SJCRH30 (cell line): ENCODE measurements around the gene USP5. TPM values are rescaled to one million over a fixed set of nuclear protein-coding genes. Genes with fewer than 3 reads are reported as not detected.

Source experiments
- DNase-seq, 2 experiments: peaks; one replicate each; pipeline ENCODE4 v3.0.0-alpha.2; 2015 to 2020
- H3K27ac ChIP-seq: fragments of 250-450 bp; sonication (Bioruptor Pico); 2 replicates; pipeline ENCODE4 v1.5.1; 2020; ENCODE audit warnings: mild to moderate bottlenecking, moderate library complexity
- H3K27me3 ChIP-seq: fragments of 250-450 bp; sonication (Bioruptor Pico); 2 replicates; pipeline ENCODE4 v1.5.1; 2020; ENCODE audit warnings: mild to moderate bottlenecking, moderate library complexity
- H3K36me3 ChIP-seq: fragments of 250-450 bp; sonication (Bioruptor Pico); 2 replicates; pipeline ENCODE4 v1.5.1; 2020; ENCODE audit warnings: mild to moderate bottlenecking, moderate library complexity
- H3K4me1 ChIP-seq: fragments of 250-450 bp; sonication (Bioruptor Pico); 2 replicates; pipeline ENCODE4 v1.5.1; 2020; ENCODE audit warnings: mild to moderate bottlenecking, moderate library complexity
- H3K4me3 ChIP-seq: fragments of 250-450 bp; sonication (Bioruptor Pico); 2 replicates; pipeline ENCODE4 v1.5.1; 2020; ENCODE audit warnings: mild to moderate bottlenecking, moderate library complexity
- H3K9me3 ChIP-seq: fragments of 250-450 bp; sonication (Bioruptor Pico); replicated peaks from 2 replicates; pipeline ENCODE4 v1.5.1; 2020; ENCODE audit warnings: mild to moderate bottlenecking, moderate library complexity
- total RNA-seq: library from RNA; depleted of rRNA; stranded (reverse); fragments of >200 nt; shearing (Covaris generic); gene quantifications from 2 replicates; pipeline ENCODE4 v1.2.3, GENCODE V29; 2014

USP5 gene
- total RNA-seq, 1 experiment from 2014 or later = 76.7 TPM

DNA sequence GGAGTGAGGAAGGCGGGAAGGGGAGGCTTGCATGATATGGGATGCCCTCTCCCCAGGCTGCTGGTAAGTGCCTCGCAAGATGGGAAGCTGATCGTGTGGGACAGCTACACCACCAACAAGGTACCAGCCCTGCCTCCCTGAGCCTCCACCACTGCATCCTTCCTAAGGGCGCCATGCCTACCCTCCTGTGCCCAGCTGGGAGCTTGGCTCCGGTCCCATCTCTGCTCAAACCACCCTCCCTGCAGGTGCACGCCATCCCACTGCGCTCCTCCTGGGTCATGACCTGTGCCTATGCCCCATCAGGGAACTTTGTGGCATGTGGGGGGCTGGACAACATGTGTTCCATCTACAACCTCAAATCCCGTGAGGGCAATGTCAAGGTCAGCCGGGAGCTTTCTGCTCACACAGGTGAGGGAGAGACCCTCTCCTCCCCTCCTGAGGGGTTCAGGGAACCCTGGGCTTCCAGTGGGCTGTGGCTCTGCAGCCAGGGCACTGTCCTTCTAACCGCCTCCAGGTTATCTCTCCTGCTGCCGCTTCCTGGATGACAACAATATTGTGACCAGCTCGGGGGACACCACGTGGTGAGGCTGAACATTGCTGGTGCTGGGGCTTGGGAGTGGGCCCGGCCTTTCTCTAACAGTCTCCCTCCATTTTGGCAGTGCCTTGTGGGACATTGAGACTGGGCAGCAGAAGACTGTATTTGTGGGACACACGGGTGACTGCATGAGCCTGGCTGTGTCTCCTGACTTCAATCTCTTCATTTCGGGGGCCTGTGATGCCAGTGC lies 8.6 kb upstream of the USP5 start:
- H3K27me3 ChIP-seq = no peaks in the 10 kb centered on the region
- H3K36me3 ChIP-seq = peaks cover 32% of the 10 kb centered on the region
- H3K4me3 ChIP-seq = no peak overlapping the region
- DNase-seq = no peak
- H3K4me1 ChIP-seq = peaks cover 22% of the 10 kb centered on the region
- no peak overlapping the region for H3K27ac ChIP-seq
- no peaks in the 10 kb centered on the region for H3K9me3 ChIP-seq

DNA sequence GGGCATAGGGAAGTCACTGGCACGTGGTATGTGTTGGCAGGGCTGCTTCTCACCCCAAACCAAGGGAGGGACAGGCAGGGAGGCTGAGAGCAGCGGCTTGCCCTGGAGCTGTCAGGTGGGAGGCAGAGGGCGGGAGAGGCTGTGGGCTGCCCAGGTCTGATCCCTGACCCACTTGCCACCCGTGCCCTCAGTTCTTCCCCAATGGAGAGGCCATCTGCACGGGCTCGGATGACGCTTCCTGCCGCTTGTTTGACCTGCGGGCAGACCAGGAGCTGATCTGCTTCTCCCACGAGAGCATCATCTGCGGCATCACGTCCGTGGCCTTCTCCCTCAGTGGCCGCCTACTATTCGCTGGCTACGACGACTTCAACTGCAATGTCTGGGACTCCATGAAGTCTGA lies 6.6 kb upstream of the USP5 start:
- Histone ChIP-seq H3K27ac (no peak overlapping the region), H3K9me3 (no peaks in the 10 kb centered on the region), H3K27me3 (no peaks in the 10 kb centered on the region), H3K4me1 (peaks cover 9% of the 10 kb centered on the region), H3K36me3 (peaks cover 41% of the 10 kb centered on the region), H3K4me3 (no peak overlapping the region)
- no peak for DNase-seq

DNA sequence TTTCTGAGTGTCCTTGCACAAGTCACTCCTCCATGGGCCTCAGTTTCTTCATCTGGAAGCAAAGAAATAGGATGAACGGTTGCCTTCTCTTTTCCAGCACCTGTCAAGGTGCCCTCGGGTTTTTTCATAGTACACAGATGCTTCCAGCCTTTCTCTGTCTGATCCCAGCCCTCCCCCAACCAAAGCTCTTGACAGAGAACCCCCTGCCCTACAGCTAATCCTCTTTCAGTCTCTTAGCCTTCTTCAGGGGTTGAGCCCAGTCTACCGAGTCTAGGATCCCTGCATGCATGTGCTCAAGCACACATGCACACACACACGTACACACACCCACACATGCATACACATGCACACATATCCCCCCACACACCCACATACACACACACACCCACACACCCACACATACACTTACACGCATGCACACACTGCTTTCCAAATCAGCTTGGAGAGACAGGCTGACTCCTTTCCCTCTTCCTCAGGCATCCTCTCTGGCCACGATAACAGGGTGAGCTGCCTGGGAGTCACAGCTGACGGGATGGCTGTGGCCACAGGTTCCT lies 5.6 kb upstream of the USP5 start:
- no peak for DNase-seq
- no peak overlapping the region for H3K4me3 ChIP-seq
- H3K27me3 ChIP-seq = no peaks in the 10 kb centered on the region
- H3K9me3 ChIP-seq = no peaks in the 10 kb centered on the region
- H3K4me1 ChIP-seq = peaks cover 2% of the 10 kb centered on the region
- peaks cover 41% of the 10 kb centered on the region for H3K36me3 ChIP-seq
- H3K27ac ChIP-seq = no peak overlapping the region

DNA sequence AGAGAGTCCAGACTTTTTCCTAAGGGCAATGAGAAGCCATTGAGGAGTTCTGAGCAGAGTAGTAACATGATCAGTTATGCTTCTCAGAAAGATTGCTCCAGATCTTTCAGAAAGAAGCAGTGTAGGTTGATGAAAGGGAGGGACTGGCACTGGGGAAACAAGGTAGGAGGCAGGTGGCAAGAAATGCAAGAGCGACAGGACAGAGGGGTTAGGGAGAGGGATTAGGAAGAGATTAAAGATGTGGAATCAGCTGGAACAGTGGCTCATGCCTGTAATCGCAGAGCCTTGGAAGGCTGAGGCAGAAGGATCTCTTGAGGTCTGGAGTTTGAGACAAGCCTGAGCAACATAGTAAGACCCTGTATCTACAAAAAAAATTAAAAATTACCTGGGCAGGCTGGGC lies 4.3 kb upstream of the USP5 start:
- Histone ChIP-seq H3K4me3 (no peak overlapping the region), H3K36me3 (peaks cover 41% of the 10 kb centered on the region), H3K27me3 (no peaks in the 10 kb centered on the region), H3K4me1 (no peaks in the 10 kb centered on the region), H3K9me3 (no peaks in the 10 kb centered on the region), H3K27ac (no peak overlapping the region)
- DNase-seq = no peak

DNA sequence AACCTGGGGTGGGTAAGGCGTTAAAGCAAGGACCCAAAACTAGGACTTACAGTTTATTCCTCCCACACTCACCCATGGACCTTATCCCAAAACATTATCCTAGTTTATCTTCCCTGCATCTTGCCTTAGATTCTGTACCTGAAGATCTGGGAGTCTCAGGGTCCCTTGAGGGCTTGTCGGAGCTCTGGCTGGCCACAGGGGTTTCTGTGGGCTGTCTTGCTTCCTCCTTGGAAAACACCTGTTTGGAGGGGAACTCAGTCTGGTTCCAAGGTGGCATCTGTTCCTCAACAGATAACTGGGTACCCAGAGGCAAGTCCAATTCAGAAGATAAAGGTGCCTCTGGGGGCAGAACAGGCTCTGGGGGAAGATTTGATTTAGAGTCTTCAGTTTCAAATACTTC lies 2.5 kb upstream of the USP5 start:
- Histone ChIP-seq H3K36me3 (peaks cover 37% of the 10 kb centered on the region), H3K4me3 (no peak overlapping the region)

DNA sequence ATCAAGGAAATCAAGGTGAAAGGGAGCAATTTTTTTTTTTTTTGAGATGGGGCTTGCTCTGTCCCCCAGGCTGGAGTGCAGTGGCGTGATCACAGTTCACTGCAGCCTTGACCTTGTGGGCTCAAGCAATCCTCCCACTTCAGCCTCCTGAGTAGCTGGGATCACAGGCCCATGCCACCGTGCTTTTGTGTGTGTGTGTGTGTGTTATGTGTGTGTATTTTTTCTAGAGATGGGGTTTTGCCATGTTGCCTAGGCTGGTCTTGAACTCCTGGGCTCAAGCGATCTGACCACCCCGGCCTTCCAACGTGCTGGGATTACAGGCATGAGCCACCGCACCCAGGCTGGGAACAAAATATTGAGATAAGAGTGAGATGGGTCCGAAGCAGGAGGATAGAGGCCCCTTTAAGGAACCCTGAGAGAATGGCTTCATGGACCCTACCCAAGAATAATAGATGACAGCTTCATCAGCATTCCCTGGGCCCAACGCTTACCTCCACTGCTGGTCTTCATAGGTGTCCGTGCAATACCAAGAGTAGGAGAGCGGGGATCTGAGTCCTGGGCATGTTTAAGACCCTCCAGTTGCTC lies 1.9 kb upstream of the USP5 start:
- DNase-seq = no peak
- Histone ChIP-seq H3K27ac (no peak overlapping the region), H3K9me3 (no peaks in the 10 kb centered on the region), H3K4me1 (peaks cover 8% of the 10 kb centered on the region), H3K36me3 (peaks cover 31% of the 10 kb centered on the region), H3K27me3 (no peaks in the 10 kb centered on the region), H3K4me3 (peak overlapping the region; percentile 81)

More for the DNA sequence above, 2.5 kb upstream of the USP5 start:
- Histone ChIP-seq H3K4me1 (peaks cover 8% of the 10 kb centered on the region), H3K9me3 (no peaks in the 10 kb centered on the region), H3K27me3 (no peaks in the 10 kb centered on the region), H3K27ac (no peak overlapping the region)
- no peak for DNase-seq

DNA sequence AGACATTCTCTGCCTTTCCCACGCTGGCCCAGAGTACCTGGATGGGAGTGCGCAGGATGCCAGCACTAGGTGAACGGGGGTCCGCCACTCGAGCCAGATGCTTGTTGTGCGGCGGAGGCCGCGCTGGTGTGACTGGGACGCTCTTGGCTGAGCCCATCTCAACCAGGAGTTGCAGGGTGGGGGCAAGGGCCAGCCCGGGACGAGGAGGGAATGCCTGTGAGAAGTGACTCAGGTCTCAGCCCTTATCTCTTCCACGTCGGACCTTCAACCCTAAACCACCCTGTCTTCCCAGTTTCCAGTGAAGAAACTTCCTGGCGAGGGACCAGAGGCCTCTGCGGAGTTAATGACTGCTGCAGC lies 1.2 kb upstream of the USP5 start:
- Histone ChIP-seq H3K27me3 (no peaks in the 10 kb centered on the region), H3K36me3 (peaks cover 31% of the 10 kb centered on the region), H3K4me1 (peaks cover 8% of the 10 kb centered on the region), H3K9me3 (no peaks in the 10 kb centered on the region), H3K4me3 (peak overlapping the region; percentile 81), H3K27ac (peak overlapping the region; percentile 97)
- DNase-seq = no peak

DNA sequence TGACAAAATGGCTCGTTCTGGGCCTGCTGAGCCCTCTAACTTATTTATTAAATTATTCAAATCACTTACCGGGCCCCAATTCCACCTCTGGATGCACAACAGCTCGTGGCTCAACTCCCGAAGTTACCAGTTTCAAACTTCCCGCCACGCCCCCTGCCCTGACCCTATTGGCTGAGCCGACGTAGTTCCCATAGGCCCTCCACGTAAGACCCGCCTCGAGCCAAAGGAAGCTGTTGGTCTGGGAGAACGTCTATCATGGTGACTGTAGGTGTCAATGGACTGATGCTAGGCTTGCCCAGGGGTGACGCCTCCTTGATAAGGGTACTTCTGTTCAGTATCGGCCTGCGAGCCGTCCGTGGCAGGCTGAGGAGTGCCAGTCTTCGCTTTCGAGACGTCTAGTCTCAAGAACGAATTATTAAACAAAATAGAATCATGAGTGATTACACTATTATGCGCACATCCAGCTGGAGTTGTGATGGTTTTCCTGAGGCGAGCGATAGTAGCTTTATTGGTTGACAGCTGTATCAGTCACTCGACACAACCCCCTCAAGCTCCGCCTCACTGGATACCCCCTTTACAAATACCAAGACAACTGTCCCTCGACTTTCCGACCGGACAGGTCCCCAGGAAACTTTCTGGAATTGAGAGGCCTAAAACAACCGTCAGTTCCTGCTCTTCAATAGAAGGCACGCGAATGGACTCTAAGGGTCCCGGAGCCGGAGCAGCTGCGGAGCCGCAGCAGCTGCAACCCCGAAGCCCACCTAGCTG lies 613 bp upstream of the USP5 start, which contains the start of gene CDCA3:
TSS of gene CDCA3 (minus strand) at position 134 of the 768 bp plus-strand sequence. CDS start 334 bp downstream, outside the sequence.
- Histone ChIP-seq H3K27ac (peak within 1 kb of the TSS; percentile 97), H3K4me3 (peak within 1 kb of the TSS; percentile 81), H3K4me1 (peaks cover 8% of the 10 kb centered on the region), H3K9me3 (no peaks in the 10 kb centered on the region), H3K27me3 (no peaks in the 10 kb centered on the region), H3K36me3 (peaks cover 25% of the 10 kb centered on the region)
- DNase-seq = peak; percentile 98 to 99

DNA sequence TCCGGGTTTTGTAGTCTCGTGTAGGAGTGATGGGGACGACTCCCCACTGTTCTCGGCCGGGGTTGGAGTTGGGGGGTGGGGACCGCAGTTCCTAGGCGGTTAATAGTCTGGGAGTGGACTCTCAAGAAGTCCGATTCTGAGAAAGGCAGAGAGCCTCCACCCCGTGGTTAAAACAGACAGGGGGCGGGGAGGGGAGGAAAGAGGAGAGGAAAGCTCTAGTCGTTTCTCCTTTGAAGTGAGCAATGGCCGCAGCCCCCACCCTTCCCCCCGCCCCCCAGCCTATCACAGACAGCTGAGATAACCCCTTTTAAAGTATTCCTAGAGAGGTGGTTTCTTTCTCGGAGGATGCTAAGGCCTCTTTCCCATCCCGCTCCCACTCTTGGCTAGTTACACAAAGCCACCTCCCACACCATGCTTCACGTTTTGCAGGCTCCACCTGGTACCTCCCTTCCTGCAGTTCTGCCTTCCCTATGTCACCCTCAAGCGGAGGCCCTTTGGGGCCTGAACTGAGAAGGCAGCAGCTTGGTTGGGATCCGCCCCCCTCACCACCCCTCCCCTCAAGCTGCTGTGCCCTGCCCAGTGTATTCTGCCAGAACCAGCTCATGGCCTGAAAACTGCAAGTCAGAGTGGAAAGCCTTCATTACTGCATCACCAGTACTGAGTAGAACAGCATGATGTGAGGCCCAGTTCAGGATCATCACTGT lies 853 bp downstream of the USP5 start:
- Histone ChIP-seq H3K4me1 (peaks cover 8% of the 10 kb centered on the region), H3K4me3 (peak overlapping the region; percentile 81), H3K27ac (peak overlapping the region; percentile 97), H3K36me3 (peaks cover 29% of the 10 kb centered on the region), H3K27me3 (no peaks in the 10 kb centered on the region), H3K9me3 (no peaks in the 10 kb centered on the region)
- DNase-seq = peak; percentile 57 to 63

DNA sequence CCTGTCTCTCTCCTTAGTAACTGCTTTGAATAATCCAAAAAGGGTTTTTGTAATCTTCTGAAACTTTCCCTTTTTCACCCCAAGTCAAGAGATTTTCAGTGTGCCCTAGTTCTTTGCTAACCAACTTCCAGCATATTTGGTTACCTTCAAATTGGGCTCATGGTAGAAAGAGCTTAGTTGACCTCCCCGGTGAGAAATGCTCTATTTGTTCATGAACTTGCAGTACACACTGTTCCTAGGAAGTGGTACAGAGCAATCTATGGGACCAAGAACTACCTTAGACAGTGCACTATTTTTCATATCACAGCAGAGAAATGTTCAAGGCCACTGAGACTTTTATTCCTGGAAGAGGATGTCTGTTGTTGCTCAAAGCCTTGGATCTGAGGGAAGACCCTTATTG lies 1.7 kb downstream of the USP5 start:
- DNase-seq = no peak
- no peak overlapping the region; the same call in 1 of the 2 replicates for H3K4me3 ChIP-seq
- peaks cover 8% of the 10 kb centered on the region for H3K4me1 ChIP-seq
- H3K27me3 ChIP-seq = no peaks in the 10 kb centered on the region
- no peak overlapping the region for H3K27ac ChIP-seq
- no peaks in the 10 kb centered on the region for H3K9me3 ChIP-seq
- H3K36me3 ChIP-seq = peaks cover 30% of the 10 kb centered on the region

DNA sequence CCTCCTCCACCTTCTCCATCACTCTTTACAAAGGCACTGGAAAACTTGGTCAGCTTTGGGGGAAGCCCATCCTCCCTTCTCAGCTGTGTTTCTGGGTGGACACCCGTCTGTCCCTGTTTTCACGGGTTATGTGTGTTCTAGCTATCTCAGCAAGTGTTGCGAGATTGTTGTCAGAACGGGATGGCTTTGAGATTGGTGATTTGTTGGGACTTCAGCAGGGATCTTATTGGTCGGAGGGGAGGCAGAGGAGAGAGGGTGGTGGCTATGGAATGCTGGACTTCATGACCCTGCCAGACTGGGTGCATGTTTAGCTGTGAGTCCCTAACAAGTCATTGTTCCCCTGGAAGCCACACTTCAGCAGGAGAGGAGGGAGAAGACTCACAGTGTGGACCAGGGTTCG lies 2.1 kb downstream of the USP5 start:
- H3K36me3 ChIP-seq = peaks cover 30% of the 10 kb centered on the region
- no peak for DNase-seq

DNA sequence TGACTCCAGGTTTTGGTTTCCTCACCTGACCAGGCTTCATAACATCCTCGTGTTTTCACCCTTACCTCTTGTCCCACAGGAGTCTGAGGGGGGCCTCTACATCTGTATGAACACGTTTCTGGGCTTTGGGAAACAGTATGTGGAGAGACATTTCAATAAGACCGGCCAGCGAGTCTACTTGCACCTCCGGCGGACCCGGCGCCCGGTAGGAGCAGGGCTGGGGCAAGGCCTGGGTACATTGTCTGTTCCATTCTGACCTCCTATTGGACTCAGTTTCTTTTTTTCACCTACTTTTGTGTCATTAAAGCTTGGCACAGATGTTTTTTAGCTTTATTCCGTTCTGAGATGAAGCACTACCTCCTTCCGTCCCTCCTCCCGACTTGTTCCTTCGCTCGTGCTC lies 3.4 kb downstream of the USP5 start:
- no peak for DNase-seq
- Histone ChIP-seq H3K9me3 (no peaks in the 10 kb centered on the region), H3K4me3 (no peak overlapping the region), H3K27ac (no peak overlapping the region), H3K27me3 (no peaks in the 10 kb centered on the region), H3K36me3 (peaks cover 25% of the 10 kb centered on the region), H3K4me1 (peaks cover 8% of the 10 kb centered on the region)

More for the DNA sequence above, 2.1 kb downstream of the USP5 start:
- Histone ChIP-seq H3K4me3 (no peak overlapping the region), H3K27me3 (no peaks in the 10 kb centered on the region), H3K4me1 (peaks cover 8% of the 10 kb centered on the region), H3K9me3 (no peaks in the 10 kb centered on the region), H3K27ac (no peak overlapping the region)

DNA sequence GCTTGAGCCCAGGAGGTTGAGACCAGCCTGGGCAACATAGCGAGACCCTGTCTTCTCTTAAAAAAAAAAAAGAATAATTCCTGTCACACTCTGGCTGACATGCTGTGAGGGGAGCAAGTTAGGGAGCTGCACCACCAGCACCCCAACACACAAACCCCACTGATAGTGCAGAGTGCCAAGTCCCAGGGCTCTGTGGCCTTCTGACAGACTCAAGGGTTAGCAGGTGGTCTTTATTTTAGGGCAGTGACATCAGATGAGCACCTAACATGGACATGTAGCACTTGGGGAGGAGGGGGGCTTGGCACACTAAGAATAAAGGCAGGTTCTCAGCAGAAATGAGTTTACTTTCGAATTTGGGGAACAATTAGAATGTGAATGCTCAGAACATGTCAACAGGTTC lies 6.8 kb downstream of the USP5 start:
- Histone ChIP-seq H3K4me1 (no peaks in the 10 kb centered on the region), H3K27me3 (no peaks in the 10 kb centered on the region), H3K9me3 (no peaks in the 10 kb centered on the region), H3K27ac (no peak overlapping the region), H3K4me3 (no peak overlapping the region), H3K36me3 (peaks cover 52% of the 10 kb centered on the region)
- no peak for DNase-seq

DNA sequence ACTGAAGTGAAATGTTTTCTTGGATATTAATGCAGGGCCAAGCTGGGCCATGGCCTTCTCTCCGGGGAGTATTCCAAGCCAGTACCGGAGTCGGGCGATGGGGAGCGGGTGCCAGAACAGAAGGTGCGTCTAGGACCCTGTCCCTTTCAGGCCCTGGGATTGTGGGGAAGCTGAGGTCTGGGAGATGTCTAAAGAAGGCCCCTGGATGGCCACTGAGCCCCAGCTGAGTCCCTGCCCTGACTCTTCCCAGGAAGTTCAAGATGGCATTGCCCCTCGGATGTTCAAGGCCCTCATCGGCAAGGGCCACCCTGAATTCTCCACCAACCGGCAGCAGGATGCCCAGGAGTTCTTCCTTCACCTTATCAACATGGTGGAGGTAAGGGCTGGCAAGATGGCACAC lies 8.2 kb downstream of the USP5 start:
- Histone ChIP-seq H3K4me1 (no peaks in the 10 kb centered on the region), H3K27ac (no peak overlapping the region), H3K9me3 (no peaks in the 10 kb centered on the region), H3K36me3 (peaks cover 55% of the 10 kb centered on the region), H3K27me3 (no peaks in the 10 kb centered on the region), H3K4me3 (no peak overlapping the region)
- DNase-seq = no peak
